Measurements from ENCODE around the gene SERPINA6.

Gene SERPINA6

GRCh38 chr14:94357166-94357565 is 34.0 kb upstream of the SERPINA6 start:
- Histone ChIP-seq H3K36me3 (ENCODE audit: insufficient read depth, low read length) (no peaks in the 10 kb centered on the region), H3K27me3 (ENCODE audit: insufficient read depth, low read length, poor library complexity) (no peaks in the 10 kb centered on the region), H3K4me1 (ENCODE audit: insufficient read depth, low read length) (no peaks in the 10 kb centered on the region), H3K79me2 (ENCODE audit: insufficient read depth, low read length) (no peaks in the 10 kb centered on the region), H3K9me3 (ENCODE audit: insufficient read depth, low read length, severe bottlenecking) (no peaks in the 10 kb centered on the region), H3K4me2 (ENCODE audit: insufficient read depth, low read length) (no peak overlapping the region), H2AFZ (ENCODE audit: low read depth, low read length) (no peak overlapping the region), H3K9ac (ENCODE audit: low read depth, low read length) (no peak overlapping the region), H4K20me1 (ENCODE audit: insufficient read depth, low read length) (no peaks in the 10 kb centered on the region), H3K27ac (ENCODE audit: low read length) (no peak overlapping the region), H3K4me3 (ENCODE audit: low read depth in 1 of 2, low read length in 2 of 2) (no peak overlapping the region)
- TF ChIP-seq EZH2 (IDR thresholded peaks at IDR 0.05; ENCODE audit: borderline replicate concordance, low read depth, low read length, severe bottlenecking): no peak
- TF ChIP-seq, protein P1, sequence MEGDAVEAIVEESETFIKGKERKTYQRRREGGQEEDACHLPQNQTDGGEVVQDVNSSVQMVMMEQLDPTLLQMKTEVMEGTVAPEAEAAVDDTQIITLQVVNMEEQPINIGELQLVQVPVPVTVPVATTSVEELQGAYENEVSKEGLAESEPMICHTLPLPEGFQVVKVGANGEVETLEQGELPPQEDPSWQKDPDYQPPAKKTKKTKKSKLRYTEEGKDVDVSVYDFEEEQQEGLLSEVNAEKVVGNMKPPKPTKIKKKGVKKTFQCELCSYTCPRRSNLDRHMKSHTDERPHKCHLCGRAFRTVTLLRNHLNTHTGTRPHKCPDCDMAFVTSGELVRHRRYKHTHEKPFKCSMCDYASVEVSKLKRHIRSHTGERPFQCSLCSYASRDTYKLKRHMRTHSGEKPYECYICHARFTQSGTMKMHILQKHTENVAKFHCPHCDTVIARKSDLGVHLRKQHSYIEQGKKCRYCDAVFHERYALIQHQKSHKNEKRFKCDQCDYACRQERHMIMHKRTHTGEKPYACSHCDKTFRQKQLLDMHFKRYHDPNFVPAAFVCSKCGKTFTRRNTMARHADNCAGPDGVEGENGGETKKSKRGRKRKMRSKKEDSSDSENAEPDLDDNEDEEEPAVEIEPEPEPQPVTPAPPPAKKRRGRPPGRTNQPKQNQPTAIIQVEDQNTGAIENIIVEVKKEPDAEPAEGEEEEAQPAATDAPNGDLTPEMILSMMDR (IDR thresholded peaks at IDR 0.05; ENCODE audit: borderline replicate concordance, extremely low read depth, low read length, poor library complexity, severe bottlenecking): no peak
- ATAC-seq (ENCODE audit: insufficient read depth, low read depth): no peak
- no peak for DNase-seq

GRCh38 chr14:94356379-94357056 is 33.4 kb upstream of the SERPINA6 start:
- H3K9me3 ChIP-seq (ENCODE audit: insufficient read depth, low read length, severe bottlenecking): no peaks in the 10 kb centered on the region

GRCh38 chr14:94355191-94355794 is 32.2 kb upstream of the SERPINA6 start:
- Histone ChIP-seq H3K9ac (ENCODE audit: low read depth, low read length) (no peak overlapping the region), H2AFZ (ENCODE audit: low read depth, low read length) (no peak overlapping the region), H3K79me2 (ENCODE audit: insufficient read depth, low read length) (no peaks in the 10 kb centered on the region), H4K20me1 (ENCODE audit: insufficient read depth, low read length) (no peaks in the 10 kb centered on the region), H3K4me3 (ENCODE audit: low read depth in 1 of 2, low read length in 2 of 2) (no peak overlapping the region), H3K9me3 (ENCODE audit: insufficient read depth, low read length, severe bottlenecking) (no peaks in the 10 kb centered on the region), H3K4me2 (ENCODE audit: insufficient read depth, low read length) (no peak overlapping the region), H3K27me3 (ENCODE audit: insufficient read depth, low read length, poor library complexity) (no peaks in the 10 kb centered on the region), H3K36me3 (ENCODE audit: insufficient read depth, low read length) (no peaks in the 10 kb centered on the region), H3K4me1 (ENCODE audit: insufficient read depth, low read length) (no peaks in the 10 kb centered on the region), H3K27ac (ENCODE audit: low read length) (no peak overlapping the region)
- ATAC-seq (ENCODE audit: insufficient read depth, low read depth): no peak
- TF ChIP-seq, protein P1 (IDR thresholded peaks at IDR 0.05; ENCODE audit: borderline replicate concordance, extremely low read depth, low read length, poor library complexity, severe bottlenecking): no peak
- no peak for TF ChIP-seq EZH2 (IDR thresholded peaks at IDR 0.05; ENCODE audit: borderline replicate concordance, low read depth, low read length, severe bottlenecking)
- DNase-seq: no peak

More at GRCh38 chr14:94356379-94357056, 33.4 kb upstream of the SERPINA6 start:
- no peak overlapping the region for H3K4me2 ChIP-seq (ENCODE audit: insufficient read depth, low read length)
- no peaks in the 10 kb centered on the region for H4K20me1 ChIP-seq (ENCODE audit: insufficient read depth, low read length)
- DNase-seq (no peak), ATAC-seq (ENCODE audit: insufficient read depth, low read depth) (no peak)
- no peaks in the 10 kb centered on the region for H3K79me2 ChIP-seq (ENCODE audit: insufficient read depth, low read length)
- no peaks in the 10 kb centered on the region for H3K27me3 ChIP-seq (ENCODE audit: insufficient read depth, low read length, poor library complexity)
- H2AFZ ChIP-seq (ENCODE audit: low read depth, low read length): no peak overlapping the region
- H3K4me1 ChIP-seq (ENCODE audit: insufficient read depth, low read length): no peaks in the 10 kb centered on the region
- H3K36me3 ChIP-seq (ENCODE audit: insufficient read depth, low read length): no peaks in the 10 kb centered on the region
- H3K9ac ChIP-seq (ENCODE audit: low read depth, low read length): no peak overlapping the region
- TF ChIP-seq, protein P1 (IDR thresholded peaks at IDR 0.05; ENCODE audit: borderline replicate concordance, extremely low read depth, low read length, poor library complexity, severe bottlenecking): no peak
- no peak for TF ChIP-seq EZH2 (IDR thresholded peaks at IDR 0.05; ENCODE audit: borderline replicate concordance, low read depth, low read length, severe bottlenecking)
- H3K27ac ChIP-seq (ENCODE audit: low read length): no peak overlapping the region
- H3K4me3 ChIP-seq (ENCODE audit: low read depth in 1 of 2, low read length in 2 of 2): no peak overlapping the region

All from DND-41 (cell line).